ENCODE measurements around the gene MMP13.

MMP13 gene

DNA sequence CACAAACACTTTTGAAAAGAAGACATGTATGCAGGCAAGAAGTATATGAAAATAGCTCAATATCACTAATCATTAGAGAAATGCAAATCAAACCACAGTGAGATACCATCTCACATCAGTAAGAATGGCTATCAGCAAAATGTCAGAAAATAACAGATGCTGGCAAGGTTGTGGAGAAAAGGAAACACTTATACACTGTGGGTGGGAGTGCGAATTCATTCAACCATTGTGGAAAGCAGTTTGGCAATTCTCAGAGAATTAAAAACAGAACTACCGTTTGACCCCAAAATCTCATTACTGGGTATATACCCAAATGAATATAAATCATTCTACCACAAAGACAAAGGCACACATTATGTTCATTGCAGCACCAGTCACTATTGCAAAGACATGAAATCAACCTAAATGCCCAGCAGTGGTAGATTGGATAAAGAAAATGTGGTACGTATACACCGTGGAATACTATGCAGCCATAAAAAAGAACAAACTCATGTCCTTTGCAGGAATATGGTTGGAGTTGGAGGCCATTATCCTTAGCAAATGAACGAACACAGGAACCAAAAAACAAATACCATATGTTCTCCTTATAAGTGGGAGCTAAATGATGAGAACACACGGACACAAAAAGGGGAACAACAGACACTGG is 18.5 kb downstream of the MMP13 start:
- no peak overlapping the region for H3K4me3 ChIP-seq (ENCODE audit: low read length)
- TF ChIP-seq, protein P1, sequence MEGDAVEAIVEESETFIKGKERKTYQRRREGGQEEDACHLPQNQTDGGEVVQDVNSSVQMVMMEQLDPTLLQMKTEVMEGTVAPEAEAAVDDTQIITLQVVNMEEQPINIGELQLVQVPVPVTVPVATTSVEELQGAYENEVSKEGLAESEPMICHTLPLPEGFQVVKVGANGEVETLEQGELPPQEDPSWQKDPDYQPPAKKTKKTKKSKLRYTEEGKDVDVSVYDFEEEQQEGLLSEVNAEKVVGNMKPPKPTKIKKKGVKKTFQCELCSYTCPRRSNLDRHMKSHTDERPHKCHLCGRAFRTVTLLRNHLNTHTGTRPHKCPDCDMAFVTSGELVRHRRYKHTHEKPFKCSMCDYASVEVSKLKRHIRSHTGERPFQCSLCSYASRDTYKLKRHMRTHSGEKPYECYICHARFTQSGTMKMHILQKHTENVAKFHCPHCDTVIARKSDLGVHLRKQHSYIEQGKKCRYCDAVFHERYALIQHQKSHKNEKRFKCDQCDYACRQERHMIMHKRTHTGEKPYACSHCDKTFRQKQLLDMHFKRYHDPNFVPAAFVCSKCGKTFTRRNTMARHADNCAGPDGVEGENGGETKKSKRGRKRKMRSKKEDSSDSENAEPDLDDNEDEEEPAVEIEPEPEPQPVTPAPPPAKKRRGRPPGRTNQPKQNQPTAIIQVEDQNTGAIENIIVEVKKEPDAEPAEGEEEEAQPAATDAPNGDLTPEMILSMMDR (conservative IDR thresholded peaks at IDR 0.05; ENCODE audit: low read depth, low read length), result no peak
- DNase-seq (ENCODE audit: low read depth), result no peak

DNA sequence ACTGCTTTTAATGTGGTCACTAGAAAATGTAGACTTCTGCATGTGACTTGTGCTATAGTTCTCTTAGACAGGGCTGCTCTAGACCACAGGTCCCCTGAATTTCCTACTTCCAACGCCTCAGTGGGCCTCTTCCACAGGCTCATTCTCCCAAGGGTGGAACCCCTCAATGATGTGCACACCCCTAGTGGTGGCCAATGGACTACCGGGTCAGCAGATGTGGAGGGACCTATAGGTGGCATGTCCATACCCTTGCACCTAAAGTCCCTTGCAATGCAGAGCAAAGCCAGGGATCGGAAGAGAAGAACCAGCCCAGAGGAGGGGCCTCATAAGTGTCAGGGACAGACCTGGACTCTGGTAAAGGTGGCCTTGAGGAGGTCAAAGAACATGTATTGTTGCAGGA is 20.0 kb downstream of the MMP13 start:
- H3K4me3 ChIP-seq (ENCODE audit: low read length), result no peak overlapping the region
- DNase-seq (ENCODE audit: low read depth), result no peak
- TF ChIP-seq, protein P1 (conservative IDR thresholded peaks at IDR 0.05; ENCODE audit: low read depth, low read length), result peak; percentile 21

- TF ChIP-seq, protein P1 (conservative IDR thresholded peaks at IDR 0.05; ENCODE audit: low read depth, low read length), result no peak
- no peak overlapping the region for H3K4me3 ChIP-seq (ENCODE audit: low read length)
- no peak for DNase-seq (ENCODE audit: low read depth)
Measured at GRCh38 chr11:102934735-102935134, 20.8 kb downstream of the MMP13 start.

DNA sequence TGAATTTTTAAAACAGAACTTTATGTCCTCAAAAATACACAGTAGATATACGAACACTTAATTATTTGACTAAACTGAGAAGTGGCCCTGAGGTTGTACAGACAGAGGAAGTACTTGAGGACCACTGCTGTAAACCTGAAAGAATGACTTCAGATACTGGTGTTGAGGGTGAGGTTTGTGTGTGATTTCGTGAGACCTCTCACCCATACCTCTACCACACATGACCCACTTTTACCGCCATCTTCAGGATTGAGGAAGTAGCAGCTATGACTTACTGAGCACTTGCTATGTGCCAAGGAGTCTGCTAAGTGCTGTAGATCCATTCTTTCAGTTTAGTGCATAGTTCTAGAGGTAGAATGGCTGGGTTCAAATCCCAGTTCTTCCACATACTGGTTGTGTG is 21.9 kb downstream of the MMP13 start:
- no peak overlapping the region for H3K4me3 ChIP-seq (ENCODE audit: low read length)
- TF ChIP-seq, protein P1 (conservative IDR thresholded peaks at IDR 0.05; ENCODE audit: low read depth, low read length), result no peak
- no peak for DNase-seq (ENCODE audit: low read depth)

- no peak overlapping the region for H3K4me3 ChIP-seq (ENCODE audit: low read length)
- no peak for DNase-seq (ENCODE audit: low read depth)
- TF ChIP-seq, protein P1 (conservative IDR thresholded peaks at IDR 0.05; ENCODE audit: low read depth, low read length), result no peak
Measured at GRCh38 chr11:102932678-102933077, 22.9 kb downstream of the MMP13 start.

- DNase-seq (ENCODE audit: low read depth), result no peak
- TF ChIP-seq, protein P1 (conservative IDR thresholded peaks at IDR 0.05; ENCODE audit: low read depth, low read length), result no peak
- no peak overlapping the region for H3K4me3 ChIP-seq (ENCODE audit: low read length)
Measured at GRCh38 chr11:102930451-102930850, 25.1 kb downstream of the MMP13 start.

- no peak overlapping the region for H3K4me3 ChIP-seq (ENCODE audit: low read length)
- no peak for DNase-seq (ENCODE audit: low read depth)
- TF ChIP-seq, protein P1 (conservative IDR thresholded peaks at IDR 0.05; ENCODE audit: low read depth, low read length), result no peak
Measured at GRCh38 chr11:102929972-102930371, 25.6 kb downstream of the MMP13 start.

All from retinal pigment epithelial cell (primary cell).